Endothelial cell of umbilical vein (primary cell): ENCODE data around the gene IGFL4. TPM values are rescaled to one million over a fixed set of nuclear protein-coding genes. Genes with fewer than 3 reads are reported as not detected.

ENCODE experiments used
- BruUV-seq: library from RNA; stranded (reverse); fragments of 400-500 nt; replicated peaks from 2 replicates; lab custom pipeline; 2021; lab: Mats Ljungman, UMichigan
- CTCF ChIA-PET: fragments of 300-600, 350-600 bp; sonication (Branson Sonifier 250); formaldehyde crosslinking; loops from one replicate; lab custom pipeline; 2021; ENCODE audit warnings: antibody characterized with exemption, inconsistent platforms; lab: Charles Lee
- POLR2A ChIA-PET: fragments of 300-600, 350-600 bp; sonication (Branson Sonifier 250); formaldehyde crosslinking; loops from one replicate; lab custom pipeline; 2021; ENCODE audit warnings: antibody characterized with exemption, inconsistent platforms; lab: Charles Lee
- DNase-seq: peaks from one replicate; pipeline ENCODE4 v3.0.0-alpha.2; 2011; ENCODE audit warnings: low read depth, low spot score
- FAIRE-seq: peaks from 2 replicates; lab custom pipeline; 2011; peaks lifted over from hg19 to GRCh38; lab: Jason Lieb, UNC
- H2AFZ ChIP-seq: 2 replicates; pipeline ENCODE4 v1.6.0; 2012; ENCODE audit warnings: low read depth, low read length, control low read depth, inconsistent platforms
- H3K27ac ChIP-seq: 2 replicates; pipeline ENCODE4 v1.5.1; 2011; ENCODE audit warnings: low read depth, mild to moderate bottlenecking, control low read depth, low read length, moderate library complexity; ENCODE audit not compliant: insufficient read depth
- H3K27me3 ChIP-seq, 2 experiments: 2 replicates each; pipeline versions ENCODE4 v1.6.0 to v1.6.1; 2011; ENCODE audit warnings: low read length in 2 of 2, mixed read lengths in 1 of 2; ENCODE audit not compliant: control insufficient read depth in 2 of 2, insufficient read depth in 2 of 2
- H3K36me3 ChIP-seq, 2 experiments: 2 replicates in 1 of 2; 3 replicates in 1 of 2; pipeline ENCODE4 v1.5.1; 2011; ENCODE audit warnings: low read length in 2 of 2, mild to moderate bottlenecking in 1 of 2, moderate library complexity in 1 of 2; ENCODE audit not compliant: control insufficient read depth in 2 of 2, insufficient read depth in 2 of 2; ENCODE audit errors: extremely low read depth in 1 of 2
- H3K4me1 ChIP-seq: 3 replicates; pipeline ENCODE4 v1.5.1; 2011; ENCODE audit warnings: mild to moderate bottlenecking, low read length; ENCODE audit not compliant: control insufficient read depth, insufficient read depth; ENCODE audit errors: extremely low read depth
- H3K4me2 ChIP-seq: 2 replicates; pipeline ENCODE4 v1.6.1; 2011; ENCODE audit warnings: low read length, control low read depth, mixed read lengths; ENCODE audit not compliant: insufficient read depth
- H3K4me3 ChIP-seq, 3 experiments: fragments of 200-600 bp in 1 of 3; sonication (generic), shearing (Covaris generic) in 1 of 3; replicated peaks in 1 of 3; 2 replicates each; pipeline ENCODE4 v1.5.1; 2011 to 2016; ENCODE audit warnings: control low read depth in 3 of 3, low read length in 3 of 3, mild to moderate bottlenecking in 2 of 3, inconsistent platforms in 1 of 3, low read depth in 1 of 3, moderate library complexity in 1 of 3; ENCODE audit not compliant: insufficient read depth in 1 of 3
- H3K79me2 ChIP-seq: 2 replicates; pipeline ENCODE4 v1.6.0; 2012; ENCODE audit warnings: low read length, inconsistent platforms; ENCODE audit not compliant: control insufficient read depth, insufficient read depth
- H3K9ac ChIP-seq: replicated peaks from 2 replicates; pipeline ENCODE3; 2011; ENCODE audit warnings: low read length, control low read depth; ENCODE audit not compliant: insufficient read depth; ENCODE audit errors: extremely low read depth
- H3K9me1 ChIP-seq: replicated peaks from 3 replicates; pipeline ENCODE4 v1.6.0; 2011; ENCODE audit warnings: mild to moderate bottlenecking, low read length; ENCODE audit not compliant: control insufficient read depth, insufficient read depth; ENCODE audit errors: extremely low read depth
- H3K9me3 ChIP-seq: replicated peaks from 2 replicates; pipeline ENCODE4 v1.5.1; 2012; ENCODE audit warnings: low read length, inconsistent platforms; ENCODE audit not compliant: control insufficient read depth, insufficient read depth
- H4K20me1 ChIP-seq: replicated peaks from 2 replicates; pipeline ENCODE3; 2011; ENCODE audit warnings: mild to moderate bottlenecking, low read length; ENCODE audit not compliant: control insufficient read depth, insufficient read depth; ENCODE audit errors: extremely low read depth
- CTCF ChIP-seq, 2 donors: IDR thresholded peaks; 1 replicate in 1 of 2; 2 replicates in 1 of 2; pipeline ENCODE4 v1.5.1; 2011; ENCODE audit warnings: low read length in 2 of 2, mild to moderate bottlenecking in 2 of 2, moderate library complexity in 2 of 2, control low read depth in 1 of 2, inconsistent platforms in 1 of 2, low read depth in 1 of 2; ENCODE audit not compliant: insufficient read depth in 1 of 2; ENCODE audit errors: extremely low read depth in 1 of 2
- EZH2 ChIP-seq: IDR thresholded peaks from 2 replicates; pipeline ENCODE4 v1.6.1; 2012; ENCODE audit warnings: borderline replicate concordance, low read depth, mild to moderate bottlenecking, moderate library complexity, low read length, inconsistent platforms; ENCODE audit not compliant: severe bottlenecking
- FOS ChIP-seq: IDR thresholded peaks from 2 replicates; pipeline ENCODE4 v1.6.1; 2011; ENCODE audit warnings: mild to moderate bottlenecking, low read length, moderate library complexity, borderline replicate concordance; ENCODE audit not compliant: insufficient read depth
- GATA2 ChIP-seq: IDR thresholded peaks from 2 replicates; pipeline ENCODE4 v1.7.0; 2011; ENCODE audit warnings: low read depth, mild to moderate bottlenecking, moderate library complexity, mixed read lengths, low read length; ENCODE audit not compliant: insufficient read length, insufficient read depth
- JUN ChIP-seq: IDR thresholded peaks from 2 replicates; pipeline ENCODE4 v1.6.1; 2011; ENCODE audit warnings: borderline replicate concordance, low read depth; ENCODE audit not compliant: insufficient read length, insufficient read depth
- MAX ChIP-seq: IDR thresholded peaks from 2 replicates; pipeline ENCODE4 v1.6.1; 2011; ENCODE audit not compliant: insufficient read depth, insufficient read length
- MYC ChIP-seq: IDR thresholded peaks from one replicate; pipeline ENCODE4 v1.6.1; 2011; ENCODE audit warnings: mild to moderate bottlenecking, low read depth, low read length
- POLR2A ChIP-seq: IDR thresholded peaks from 2 replicates; pipeline ENCODE4 v1.6.1; 2012; ENCODE audit warnings: low read depth, mild to moderate bottlenecking, control low read depth, low read length
- POLR2AphosphoS5 ChIP-seq: IDR thresholded peaks from 2 replicates; pipeline ENCODE4 v1.6.1; 2012; ENCODE audit warnings: low read depth, mild to moderate bottlenecking, control low read depth, low read length, moderate library complexity; ENCODE audit not compliant: insufficient read depth
- dilution Hi-C: fragments of 300-500 bp; cut with MboI; formaldehyde crosslinking; loops from one replicate; pipeline ENCODE4 v1.15.0; 2019; ENCODE audit warnings: low sequenced_read_pairs; ENCODE audit not compliant: extremely low pct_ligation_motif_present
- intact Hi-C: fragments of 100-400 bp; cut with micrococcal nuclease; formaldehyde crosslinking; loops from one replicate; pipeline ENCODE4 v1.10.0; 2022
- polyA plus RNA-seq, 4 experiments: library from polyadenylated mRNA; depleted of rRNA in 3 of 4; stranded (reverse) in 3 of 4; unstranded in 1 of 4; fragments of >200 nt; gene quantifications; 2 replicates each; pipeline versions ENCODE4 v1.2.1 to v1.2.3, GENCODE V29; 2011 to 2012; ENCODE audit warnings: missing spikeins in 1 of 4
- total RNA-seq: library from RNA; stranded (reverse); gene quantifications from 2 replicates; pipeline ENCODE4 v1.2.3, GENCODE V29; 2021

Gene IGFL4
- total and polyA plus RNA-seq, 2 donors (not counting 3 experiments of a cell fraction or from before 2014, with no cell fraction given): not detected

DNA sequence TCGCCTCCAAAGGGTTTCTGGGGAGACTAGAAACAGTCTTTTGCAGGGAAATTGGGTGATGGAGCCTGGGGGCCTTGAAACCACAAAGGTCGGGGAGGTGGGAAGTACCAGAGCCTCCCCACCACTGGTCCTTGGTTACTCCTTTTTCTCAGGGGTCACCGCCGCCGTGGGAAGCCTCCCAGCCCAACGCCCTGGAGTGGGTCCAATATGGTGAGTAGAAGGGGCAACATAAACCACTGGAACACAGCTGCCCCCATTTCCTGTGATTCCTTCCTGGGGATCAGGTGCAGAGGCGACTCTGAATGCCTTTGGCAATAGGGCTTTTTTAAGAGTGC is 23.7 kb downstream of the IGFL4 start:
- H4K20me1 ChIP-seq: no peaks in the 10 kb centered on the region
- no peaks in the 10 kb centered on the region for H3K9me1 ChIP-seq
- peaks cover 0 to 5% of the 10 kb centered on the region in 2 experiments for H3K36me3 ChIP-seq
- no peak overlapping the region for H3K9ac ChIP-seq
- peaks cover 4 to 8% of the 10 kb centered on the region in 2 experiments for H3K27me3 ChIP-seq
- no peak for DNase-seq
- TF ChIP-seq CTCF (IDR thresholded peaks at IDR 0.05; ENCODE audit: extremely low read depth in 1 of 2, insufficient read depth in 1 of 2, low read depth in 1 of 2, low read length in 2 of 2) (no peak), FOS (no peak), POLR2A (no peak), MYC (no peak), EZH2 (no peak), GATA2 (no peak), POLR2AphosphoS5 (no peak), MAX (no peak), JUN (no peak)
- no peaks in the 10 kb centered on the region for H3K9me3 ChIP-seq
- H3K27ac ChIP-seq: no peak overlapping the region
- dilution Hi-C loops (no loop called here), intact Hi-C loops (loop anchor here (2.0 to 5.0 kb wide), 2 partner anchors 90 to 102 kb away; partner anchors contain the start of gene NANOS2)
- ChIA-PET POLR2A (no interaction called here), CTCF (interaction anchor here (0.7 to 3.0 kb wide), 26 partner anchors 10 to 248 kb away, joined by 3 to 52 read pairs (median 4); partner anchors contain the start of genes CCDC61, MYPOP, NOVA2 and SYMPK)
- peaks cover 11% of the 10 kb centered on the region for H3K4me1 ChIP-seq
- BruUV-seq: no TSS peak
- H2AFZ ChIP-seq: no peak overlapping the region
- H3K4me3 ChIP-seq: no peak overlapping the region
- no peaks in the 10 kb centered on the region for H3K79me2 ChIP-seq
- FAIRE-seq: no peak
- no peak overlapping the region for H3K4me2 ChIP-seq
